GM12878 (cell line): Measurements from ENCODE around the gene OSBPL10. TPM values are rescaled to one million over a fixed set of nuclear protein-coding genes. Genes with fewer than 3 reads are reported as not detected.

Experiments
- ATAC-seq: fragments of 200-7000 bp; cut with Tn5 transposase; 3 replicates; pipeline ENCODE4 v1.9.1; 2020; ENCODE audit warnings: mild to moderate bottlenecking, moderate library complexity
- BruUV-seq: library from RNA; stranded (reverse); fragments of 400-500 nt; replicated peaks from 2 replicates; lab custom pipeline; 2021; lab: Mats Ljungman, UMichigan
- CTCF ChIA-PET: fragments of 300-600 bp; sonication (Branson Sonifier 250); formaldehyde crosslinking; extraction: SDS; loops from one replicate; lab custom pipeline; 2021; ENCODE audit warnings: inconsistent platforms; lab: Yijun Ruan, JAX
- POLR2A ChIA-PET: fragments of 350-600 bp; formaldehyde crosslinking; extraction: SDS; loops from one replicate; lab custom pipeline; 2021; ENCODE audit warnings: inconsistent platforms; lab: Charles Lee
- RAD21 ChIA-PET: fragments of 300-600 bp; sonication (Branson Sonifier 250); formaldehyde crosslinking; loops from one replicate; lab custom pipeline; 2023; ENCODE audit warnings: antibody characterized with exemption; ENCODE audit not compliant: unreplicated experiment; lab: Charles Lee
- SMC1A ChIA-PET: fragments of 300-600 bp; sonication (Branson Sonifier 250); formaldehyde crosslinking; loops from one replicate; lab custom pipeline; 2023; ENCODE audit not compliant: unreplicated experiment, uncharacterized antibody; lab: Charles Lee
- DNase-seq: peaks from one replicate; pipeline ENCODE4 v3.0.0-alpha.2; 2011; ENCODE audit warnings: low read depth, low spot score
- FAIRE-seq: peaks from 3 replicates; lab custom pipeline; 2011; peaks lifted over from hg19 to GRCh38; lab: Jason Lieb, UNC
- H2AFZ ChIP-seq: 2 replicates; pipeline ENCODE4 v1.6.0; 2011; ENCODE audit warnings: low read depth, low read length, control low read depth; ENCODE audit not compliant: control insufficient read depth
- H3K27ac ChIP-seq: 2 replicates; pipeline ENCODE4 v1.5.1; 2011; ENCODE audit warnings: control low read depth; ENCODE audit not compliant: control insufficient read depth, insufficient read depth
- H3K27me3 ChIP-seq, 2 experiments: replicated peaks in 1 of 2; 2 replicates each; pipeline versions ENCODE4 v1.6.0 to v1.6.1; 2011; ENCODE audit warnings: low read length in 1 of 2; ENCODE audit not compliant: control insufficient read depth in 2 of 2, insufficient read depth in 2 of 2
- H3K36me3 ChIP-seq, 2 experiments: 2 replicates each; pipeline ENCODE4 v1.5.1; 2011; ENCODE audit warnings: low read length in 1 of 2; ENCODE audit not compliant: control insufficient read depth in 2 of 2, insufficient read depth in 2 of 2
- H3K4me1 ChIP-seq: 2 replicates; pipeline ENCODE4 v1.6.1; 2011; ENCODE audit warnings: mild to moderate bottlenecking, low read length, moderate library complexity, mixed read lengths; ENCODE audit not compliant: control insufficient read depth, insufficient read depth
- H3K4me2 ChIP-seq: 2 replicates; pipeline ENCODE4 v1.6.0; 2011; ENCODE audit warnings: control low read depth; ENCODE audit not compliant: control insufficient read depth, insufficient read depth
- H3K4me3 ChIP-seq: fragments of 200-600 bp; sonication (generic); 2 replicates; pipeline ENCODE4 v1.5.1; 2016
- H3K79me2 ChIP-seq: 2 replicates; pipeline ENCODE4 v1.6.0; 2011; ENCODE audit warnings: low read length; ENCODE audit not compliant: control insufficient read depth, insufficient read depth
- H3K9ac ChIP-seq: 2 replicates; pipeline ENCODE4 v1.8.0; 2011; ENCODE audit warnings: low read length, control low read depth, mixed read lengths; ENCODE audit not compliant: control insufficient read depth, insufficient read depth
- H3K9me3 ChIP-seq: replicated peaks from 3 replicates; pipeline ENCODE4 v1.5.1; 2011; ENCODE audit warnings: mild to moderate bottlenecking, low read length; ENCODE audit not compliant: control insufficient read depth, insufficient read depth
- H4K20me1 ChIP-seq: 2 replicates; pipeline ENCODE4 v1.6.0; 2011; ENCODE audit not compliant: control insufficient read depth, insufficient read depth
- BACH1 ChIP-seq: fragments of 450-650 bp; IDR thresholded peaks from 2 replicates; pipeline ENCODE4 v1.6.1; 2017; ENCODE audit warnings: mild to moderate bottlenecking, borderline replicate concordance
- BCL11A ChIP-seq: IDR thresholded peaks from 2 replicates; pipeline ENCODE4 v1.6.1; 2011; ENCODE audit warnings: low read depth, low read length
- CHD2 ChIP-seq: IDR thresholded peaks from 2 replicates; pipeline ENCODE4 v1.6.1; 2011; ENCODE audit warnings: low read depth, low read length, improper control_type of control experiment, borderline replicate concordance
- IKZF1 ChIP-seq: fragments of 450-650 bp; conservative IDR thresholded peaks from 2 replicates; pipeline ENCODE4 v1.6.1; 2017; ENCODE audit warnings: antibody characterized with exemption, mild to moderate bottlenecking
- RUNX3 ChIP-seq: IDR thresholded peaks from 2 replicates; pipeline ENCODE4 v1.6.1; 2012; ENCODE audit warnings: low read length, inconsistent platforms
- STAT3 ChIP-seq: IDR thresholded peaks from 2 replicates; pipeline ENCODE4 v1.6.1; 2011; ENCODE audit warnings: low read depth, low read length, improper control_type of control experiment
- USF1 ChIP-seq: IDR thresholded peaks from 2 replicates; pipeline ENCODE4 v1.6.1; 2011; ENCODE audit warnings: borderline replicate concordance, low read depth, mild to moderate bottlenecking, moderate library complexity, mixed read lengths, low read length; ENCODE audit not compliant: insufficient read depth; ENCODE audit errors: extremely low read length
- ZNF207 ChIP-seq: fragments of 450-650 bp; IDR thresholded peaks from 2 replicates; pipeline ENCODE4 v1.6.1; 2014; ENCODE audit warnings: antibody characterized with exemption, mild to moderate bottlenecking, borderline replicate concordance
- WGBS: methylation state at CpG from one replicate; pipeline ENCODE4 v1.1.6; 2016; ENCODE audit warnings: low lambda C conversion rate; ENCODE audit not compliant: insufficient replicate concordance, insufficient coverage; ENCODE audit errors: missing lambda C conversion rate; 5-methylcytosine and 5-hydroxymethylcytosine counted together
- in situ Hi-C: fragments of 300-500 bp; cut with MboI; formaldehyde crosslinking; loops from 9 replicates; pipeline ENCODE4 v1.14.3; 2018; ENCODE audit warnings: mixed read lengths
- intact Hi-C: fragments of 100-400 bp; cut with micrococcal nuclease; formaldehyde crosslinking; loops from one replicate; pipeline ENCODE4 v1.14.2; 2022; ENCODE audit not compliant: unreplicated experiment
- polyA plus RNA-seq, 11 experiments: library from polyadenylated mRNA; depleted of rRNA in 4 of 11; unstranded in 6 of 11; stranded (reverse) in 5 of 11; fragments of >200 nt; fragmentation: Nextera tagmentation in 4 of 11; fragmentation: Illumina TruSeq in 1 of 11; extraction: Ambion mirVana in 4 of 11; extraction: Trizol in 1 of 11; gene quantifications; 1 replicate in 1 of 11; 2 replicates in 10 of 11; pipeline versions ENCODE4 v1.2.1 to v1.2.3, GENCODE V29; 2011 to 2016; ENCODE audit warnings: inconsistent platforms in 2 of 11, missing spikeins in 2 of 11, low read depth in 1 of 11
- total RNA-seq, 4 experiments: library from RNA; depleted of rRNA in 3 of 4; stranded (reverse); fragments of >200 nt in 3 of 4; fragmentation: Illumina TruSeq in 1 of 4; extraction: Trizol in 1 of 4; gene quantifications; 2 replicates each; pipeline versions ENCODE4 v1.2.1 to v1.2.3, GENCODE V29; 2013 to 2021

Gene OSBPL10
- total and polyA plus RNA-seq, 10 of the 15 experiments (the other 5 are each of a cell fraction or from before 2014, with no cell fraction given) = 0.03 to 0.25 (median 0.09) TPM; not detected in 5

GRCh38 chr3:31696815-31697548 lies 284.1 kb downstream of the OSBPL10 start:
- H3K36me3 ChIP-seq = no peaks in the 10 kb centered on the region

GRCh38 chr3:31696009-31696297 lies 285.1 kb downstream of the OSBPL10 start:
- TF ChIP-seq CHD2 (no peak), BCL11A (no peak)
- Histone ChIP-seq H3K9ac (no peak overlapping the region), H3K27me3 (no peaks in the 10 kb centered on the region), H3K4me2 (no peak overlapping the region), H3K9me3 (no peaks in the 10 kb centered on the region), H2AFZ (no peak overlapping the region), H4K20me1 (no peaks in the 10 kb centered on the region), H3K27ac (no peak overlapping the region), H3K79me2 (no peaks in the 10 kb centered on the region), H3K4me1 (no peaks in the 10 kb centered on the region), H3K4me3 (no peak overlapping the region), H3K36me3 (no peaks in the 10 kb centered on the region)
- in situ Hi-C loops (no loop called here), intact Hi-C loops (loop anchor here (5.0 kb wide), 2 partner anchors 144 to 564 kb away; no protein-coding TSS in a partner anchor)
- DNase-seq (no peak), ATAC-seq (no peak), FAIRE-seq (no peak)
- BruUV-seq = no TSS peak
- CTCF ChIA-PET = interaction anchor here (1.5 to 1.9 kb wide), 5 partner anchors 8 to 928 kb away, joined by 4 to 7 read pairs (median 5); no protein-coding TSS in a partner anchor
- SMC1A ChIA-PET = interaction anchor here (1.0 to 1.5 kb wide), 3 partner anchors 138 to 762 kb away, joined by 3 to 5 read pairs (median 4); no protein-coding TSS in a partner anchor
- POLR2A ChIA-PET = no interaction called here
- RAD21 ChIA-PET = no interaction called here

More at GRCh38 chr3:31696815-31697548, 284.1 kb downstream of the OSBPL10 start:
- Histone ChIP-seq H3K9ac (no peak overlapping the region), H3K9me3 (no peaks in the 10 kb centered on the region), H3K4me3 (no peak overlapping the region), H3K27me3 (no peaks in the 10 kb centered on the region), H3K4me2 (no peak overlapping the region), H3K79me2 (no peaks in the 10 kb centered on the region), H4K20me1 (no peaks in the 10 kb centered on the region), H3K4me1 (no peaks in the 10 kb centered on the region), H2AFZ (no peak overlapping the region), H3K27ac (no peak overlapping the region)
- WGBS = 63% methylated on average over 6 of the region's 6 CpGs
- FAIRE-seq = no peak
- no peak for TF ChIP-seq ZNF207
- TF ChIP-seq USF1 = no peak
- no peak for TF ChIP-seq STAT3
- TF ChIP-seq RUNX3 = no peak
- TF ChIP-seq BACH1 = no peak
- TF ChIP-seq IKZF1 = no peak
- ChIA-PET POLR2A (no interaction called here), SMC1A (interaction anchor here (1.3 kb wide), 1 partner anchor 128 kb away, joined by 3 read pairs; no protein-coding TSS in a partner anchor), CTCF (interaction anchor here (0.6 to 1.6 kb wide), 3 partner anchors 21 to 449 kb away, joined by 3 to 5 read pairs (median 3); no protein-coding TSS in a partner anchor), RAD21 (interaction anchor here (1.0 kb wide), 1 partner anchor 763 kb away, joined by 3 read pairs; no protein-coding TSS in a partner anchor)
- in situ Hi-C loops (no loop called here), intact Hi-C loops (loop anchor here (5.0 kb wide), 2 partner anchors 145 to 565 kb away; no protein-coding TSS in a partner anchor)
- no TSS peak for BruUV-seq
- no peak for ATAC-seq
- DNase-seq = no peak
